PFSK-1 (cell line): Measurements from ENCODE around the gene SKAP1.

Experiments
- POLR2AphosphoS5 ChIP-seq: IDR thresholded peaks from 2 replicates; pipeline ENCODE4 v1.6.1; 2012; ENCODE audit warnings: low read depth, mild to moderate bottlenecking, control low read depth, low read length, moderate library complexity
- REST ChIP-seq, 2 experiments: IDR thresholded peaks; 2 replicates each; pipeline versions ENCODE4 v1.6.1 to v1.8.0; 2011 to 2012; ENCODE audit warnings: low read depth in 2 of 2, low read length in 2 of 2, control low read depth in 1 of 2, inconsistent platforms in 1 of 2, mild to moderate bottlenecking in 1 of 2, moderate library complexity in 1 of 2; ENCODE audit not compliant: insufficient read depth in 1 of 2
- SIN3A ChIP-seq: IDR thresholded peaks from 2 replicates; pipeline ENCODE4 v1.6.1; 2012; ENCODE audit warnings: mild to moderate bottlenecking, low read length, moderate library complexity, borderline replicate concordance; ENCODE audit not compliant: insufficient read depth
- TAF1 ChIP-seq: IDR thresholded peaks from 2 replicates; pipeline ENCODE4 v1.6.1; 2012; ENCODE audit warnings: low read length, control low read depth, borderline replicate concordance; ENCODE audit not compliant: insufficient read depth

GRCh38 chr17:48239603-48239995 lies 190.4 kb downstream of the SKAP1 start:
- TF ChIP-seq REST (IDR thresholded peaks at IDR 0.05; ENCODE audit: insufficient read depth in 1 of 2, low read depth in 2 of 2, low read length in 2 of 2) = no peak
- no peak for TF ChIP-seq POLR2AphosphoS5
- TF ChIP-seq SIN3A = no peak
- no peak for TF ChIP-seq TAF1
